Gastrocnemius medialis (tissue), 4 donors: Measurements from ENCODE around the gene ZAR1. TPM values are rescaled to one million over a fixed set of nuclear protein-coding genes. Genes with fewer than 3 reads are reported as not detected.

ENCODE experiments used
- ATAC-seq, 2 donors: fragments of 150-250 bp; one replicate each; pipeline ENCODE4 v1.9.1; 2016
- DNase-seq, 2 donors: peaks; one replicate each; pipeline ENCODE4 v3.0.0-alpha.2; 2019
- H3K27ac ChIP-seq, 4 donors: fragments of 200-600 bp; sonication (generic); 1 replicate in 1 of 4; 2 replicates in 3 of 4; pipeline ENCODE4 v1.5.1; 2016 to 2018; ENCODE audit warnings: mild to moderate bottlenecking in 2 of 4, moderate library complexity in 1 of 4
- H3K27me3 ChIP-seq, 3 donors: fragments of 200-600 bp; sonication (generic) in 2 of 3; 1 replicate in 1 of 3; 2 replicates in 2 of 3; pipeline versions ENCODE4 v1.5.1 to v1.6.0; 2016 to 2019; ENCODE audit warnings: mild to moderate bottlenecking in 1 of 3, moderate library complexity in 1 of 3
- H3K36me3 ChIP-seq, 2 donors: fragments of 200-600 bp; sonication (generic) in 1 of 2; one replicate each; pipeline ENCODE4 v1.5.1; 2017 to 2018
- H3K4me1 ChIP-seq, 2 donors: fragments of 200-600 bp; sonication (generic) in 1 of 2; one replicate each; pipeline ENCODE4 v1.5.1; 2016 to 2017; ENCODE audit warnings: mild to moderate bottlenecking in 2 of 2
- H3K4me3 ChIP-seq, 4 donors: fragments of 200-600 bp; sonication (generic) in 3 of 4; 1 replicate in 1 of 4; 2 replicates in 3 of 4; pipeline ENCODE4 v1.5.1; 2016 to 2019; ENCODE audit warnings: mild to moderate bottlenecking in 2 of 4
- H3K9me3 ChIP-seq, 3 donors: fragments of 200-600 bp; sonication (generic) in 2 of 3; 1 replicate in 1 of 3; 2 replicates in 2 of 3; pipeline ENCODE4 v1.5.1; 2016 to 2019
- CTCF ChIP-seq, 5 experiments: fragments of 450-650 bp in 3 of 5; fragments of 200-600 bp in 2 of 5; sonication (generic) in 2 of 5; IDR thresholded peaks in 4 of 5; conservative IDR thresholded peaks in 1 of 5; 1 replicate in 4 of 5; 2 replicates in 1 of 5; pipeline ENCODE4 v1.5.1; 2016 to 2019; ENCODE audit warnings: antibody characterized with exemption in 5 of 5, mild to moderate bottlenecking in 3 of 5, moderate library complexity in 3 of 5
- POLR2A ChIP-seq, 2 donors: fragments of 450-650 bp; IDR thresholded peaks; one replicate each; pipeline ENCODE4 v1.6.1; 2017; ENCODE audit warnings: antibody characterized with exemption in 2 of 2, mild to moderate bottlenecking in 2 of 2, moderate library complexity in 2 of 2
- in situ Hi-C, 4 donors: fragments of 200-750 bp; cut with MboI; loops; one replicate each; pipeline versions ENCODE4 v1.15.0 to v1.8.0; 2017; ENCODE audit warnings: low sequenced_read_pairs in 4 of 4
- intact Hi-C: fragments of 100-400 bp; cut with DNase I; formaldehyde crosslinking; loops from one replicate; pipeline ENCODE4 v1.15.1; 2023; ENCODE audit warnings: low total_unique reads
- total RNA-seq, 4 donors: library from RNA; depleted of rRNA; stranded (reverse); fragments of >200 nt; gene quantifications; one replicate each; pipeline versions ENCODE4 v1.1.0 to v1.2.3, GENCODE V29; 2016

ZAR1 gene
- total RNA-seq, 4 donors from 2014 or later = not detected

DNA sequence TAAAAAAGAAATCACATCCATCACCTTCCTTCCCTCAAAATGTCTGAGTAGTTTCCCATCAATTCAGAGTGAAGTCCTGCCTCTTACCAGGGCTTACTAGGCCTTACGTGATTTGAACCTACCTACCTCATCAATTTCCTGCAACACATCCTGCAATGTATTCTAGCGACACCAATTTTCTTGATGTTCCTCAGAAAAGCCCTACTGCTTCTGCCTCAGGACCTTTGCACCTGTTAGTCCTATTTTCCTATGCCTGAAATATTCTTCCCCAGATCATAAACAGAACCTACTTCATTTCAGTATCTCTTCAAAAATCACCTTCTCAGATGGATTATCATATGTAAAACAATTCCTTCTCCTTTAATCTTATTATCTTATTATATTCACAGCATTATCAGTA is 52.8 kb downstream of the ZAR1 start:
- Histone ChIP-seq H3K27ac (no peak overlapping the region), H3K9me3 (no peaks in the 10 kb centered on the region), H3K36me3 (peaks cover 0 to 77% of the 10 kb centered on the region in 2 donors), H3K4me1 (no peaks in the 10 kb centered on the region), H3K4me3 (no peak overlapping the region), H3K27me3 (no peaks in the 10 kb centered on the region)
- ATAC-seq (no peak), DNase-seq (no peak)
- in situ Hi-C loops = no loop called here
- TF ChIP-seq POLR2A (IDR thresholded peaks at IDR 0.05) = no peak
- intact Hi-C loops = no loop called here

GRCh38 chr4:48543796-48544195 is 53.7 kb downstream of the ZAR1 start:
- no peak for TF ChIP-seq CTCF (IDR thresholded peaks at IDR 0.05 in 4 of 5, conservative IDR thresholded peaks at IDR 0.05 in 1 of 5)
- TF ChIP-seq POLR2A (IDR thresholded peaks at IDR 0.05) = no peak
- in situ Hi-C loops = no loop called here
- H3K9me3 ChIP-seq = no peaks in the 10 kb centered on the region
- no peaks in the 10 kb centered on the region for H3K27me3 ChIP-seq
- peaks cover 0 to 84% of the 10 kb centered on the region in 2 donors for H3K36me3 ChIP-seq
- no peak overlapping the region for H3K27ac ChIP-seq
- no peaks in the 10 kb centered on the region for H3K4me1 ChIP-seq
- DNase-seq = no peak
- no peak for ATAC-seq
- intact Hi-C loops = no loop called here
- no peak overlapping the region for H3K4me3 ChIP-seq

Other genes with a start within 250 kb of the ZAR1 start
- gene TEC, start 220.4 kb upstream of the ZAR1 start, total RNA-seq = 1 to 10 TPM in 2 of 4 donors, under 1 TPM in 2; 0.20 to 1.9 (median 1.1) TPM
- 100 to 1,000 TPM in 3 of 4 donors, 10 to 100 TPM in 1; 64.3 to 211 (median 138) TPM for gene SLAIN2, start 148.7 kb upstream of the ZAR1 start, total RNA-seq
- under 1 TPM in 1 of 4 donors, not detected in 3; 0.33 TPM for gene SLC10A4, start 6.9 kb upstream of the ZAR1 start, total RNA-seq